ENCODE results near the gene ZHX3.

GRCh38 chr20:41353530-41353929, 36.0 kb upstream of the ZHX3 start:
- TF ChIP-seq CTCF (conservative IDR thresholded peaks at IDR 0.05 in 1 of 2, IDR thresholded peaks at IDR 0.05 in 1 of 2; ENCODE audit: low read depth in 1 of 2, low read length in 2 of 2), result no peak
- TF ChIP-seq EZH2 (IDR thresholded peaks at IDR 0.05; ENCODE audit: low read length, missing control alignments), result no peak
